GM19463 (cell line): ENCODE results near the gene GLG1.
"Not testable (repeated sequence)": the region's sequence is repeated elsewhere in the genome, so short reads cannot be mapped to it uniquely, and the experiment has no call there.

Experiments used
- ATAC-seq: cut with Tn5 transposase; IDR thresholded peaks from one replicate; pipeline ENCODE4 v1.9.1; 2021; ENCODE audit warnings: mild to moderate bottlenecking, moderate library complexity; ENCODE audit not compliant: unreplicated experiment

GLG1 gene

GRCh38 chr16:74575807-74576643 is 30.9 kb downstream of the GLG1 start:
- no peak for ATAC-seq

- ATAC-seq: no peak
These were observed 31.6 kb downstream of the GLG1 start for GRCh38 chr16:74575175-74575806.

- no peak for ATAC-seq
These were observed 32.8 kb downstream of the GLG1 start for GRCh38 chr16:74574146-74574545.

GRCh38 chr16:74573622-74574021 is 33.3 kb downstream of the GLG1 start:
- no peak for ATAC-seq

- ATAC-seq: no peak
These were observed 36.3 kb downstream of the GLG1 start for GRCh38 chr16:74570412-74571301.

GRCh38 chr16:74568961-74569631 is 37.8 kb downstream of the GLG1 start:
- no peak for ATAC-seq

GRCh38 chr16:74567901-74568300 is 39.0 kb downstream of the GLG1 start:
- ATAC-seq: no peak

- ATAC-seq: no peak
These were observed 41.5 kb downstream of the GLG1 start for GRCh38 chr16:74565378-74565777.

- ATAC-seq: no peak
These were observed 42.4 kb downstream of the GLG1 start for GRCh38 chr16:74564451-74564984.

- no peak for ATAC-seq
These were observed 43.1 kb downstream of the GLG1 start for GRCh38 chr16:74563828-74564263.

GRCh38 chr16:74562117-74562516 is 44.8 kb downstream of the GLG1 start:
- no peak for ATAC-seq

GRCh38 chr16:74561626-74562025 is 45.3 kb downstream of the GLG1 start:
- no peak for ATAC-seq

- ATAC-seq: no peak
These were observed 46.0 kb downstream of the GLG1 start for GRCh38 chr16:74560912-74561311.

- ATAC-seq: no peak
These were observed 48.0 kb downstream of the GLG1 start for GRCh38 chr16:74558873-74559272.

GRCh38 chr16:74557275-74557674 is 49.6 kb downstream of the GLG1 start:
- ATAC-seq: no peak

GRCh38 chr16:74556375-74556922 is 50.5 kb downstream of the GLG1 start:
- no peak for ATAC-seq

GRCh38 chr16:74552357-74552756 is 54.6 kb downstream of the GLG1 start:
- ATAC-seq: not testable (repeated sequence)

GRCh38 chr16:74550227-74551019 is 56.5 kb downstream of the GLG1 start:
- not testable (repeated sequence) for ATAC-seq

GRCh38 chr16:74546112-74546511 is 60.8 kb downstream of the GLG1 start:
- ATAC-seq: not testable (repeated sequence)
